K562 (cell line): ENCODE data around the gene BDH2. TPM values are rescaled to one million over a fixed set of nuclear protein-coding genes. Genes with fewer than 3 reads are reported as not detected.

ENCODE experiments used
- ATAC-seq: fragments of 200-7000 bp; cut with Tn5 transposase; 3 replicates; pipeline ENCODE4 v1.9.1; 2020; ENCODE audit warnings: moderate library complexity
- BruUV-seq: library from RNA; stranded (reverse); fragments of 400-500 nt; replicated peaks from 2 replicates; lab custom pipeline; 2021; lab: Mats Ljungman, UMichigan
- CTCF ChIA-PET: fragments of 300-600 bp; formaldehyde crosslinking; extraction: SDS; loops from one replicate; lab custom pipeline; 2021; ENCODE audit warnings: low intra/inter-chr PET ratio; lab: Yijun Ruan, JAX
- POLR2A ChIA-PET: fragments of 300-600, 350-650 bp; sonication (Branson Sonifier 250); formaldehyde crosslinking; extraction: SDS; loops from one replicate; lab custom pipeline; 2021; ENCODE audit warnings: antibody characterized with exemption, inconsistent platforms; lab: Yijun Ruan, JAX
- DNase-seq, 4 experiments: peaks; one replicate each; pipeline versions ENCODE4 v3.0.0 to v3.0.0-alpha.2; 2011 to 2018; ENCODE audit warnings: low spot score in 3 of 4, mixed read lengths in 3 of 4; ENCODE audit errors: extremely low read depth in 1 of 4
- FAIRE-seq: peaks from 2 replicates; lab custom pipeline; 2011; peaks lifted over from hg19 to GRCh38; lab: Jason Lieb, UNC
- H2AFZ ChIP-seq: 2 replicates; pipeline ENCODE4 v1.6.0; 2011; ENCODE audit warnings: low read depth, low read length, control low read depth, inconsistent platforms
- H3K27ac ChIP-seq: fragments of 200-600 bp; 3 replicates; pipeline ENCODE4 v1.8.0; 2011; ENCODE audit warnings: low read depth, mild to moderate bottlenecking, control low read depth, inconsistent platforms, low read length, moderate library complexity, mixed read lengths; ENCODE audit errors: extremely low read depth
- H3K27me3 ChIP-seq, 2 experiments: fragments of 300-600 bp in 1 of 2; 2 replicates in 1 of 2; 3 replicates in 1 of 2; pipeline versions ENCODE4 v1.6.0 to v1.8.0; 2011; ENCODE audit warnings: inconsistent platforms in 2 of 2, low read length in 2 of 2, mild to moderate bottlenecking in 1 of 2, mixed read lengths in 1 of 2, moderate library complexity in 1 of 2; ENCODE audit not compliant: control insufficient read depth in 2 of 2, insufficient read depth in 2 of 2
- H3K36me3 ChIP-seq: fragments of 300-600 bp; 3 replicates; pipeline ENCODE4 v1.8.0; 2011; ENCODE audit warnings: mild to moderate bottlenecking, low read length, inconsistent platforms; ENCODE audit not compliant: control insufficient read depth, insufficient read depth
- H3K4me1 ChIP-seq, 2 experiments: fragments of 200-600 bp in 1 of 2; replicated peaks in 1 of 2; 2 replicates in 1 of 2; 3 replicates in 1 of 2; pipeline versions ENCODE4 v1.5.1 to v1.8.0; 2011; ENCODE audit warnings: inconsistent platforms in 2 of 2, low read length in 2 of 2, mild to moderate bottlenecking in 1 of 2, mixed read lengths in 1 of 2, moderate library complexity in 1 of 2; ENCODE audit not compliant: control insufficient read depth in 2 of 2, insufficient read depth in 2 of 2
- H3K4me2 ChIP-seq: 2 replicates; pipeline ENCODE4 v1.6.1; 2011; ENCODE audit warnings: low read length, control low read depth, inconsistent platforms, mixed read lengths; ENCODE audit not compliant: insufficient read depth
- H3K4me3 ChIP-seq: fragments of 200-600 bp; sonication (generic), shearing (Covaris generic); 2 replicates; pipeline ENCODE4 v1.5.1; 2016; ENCODE audit warnings: control low read depth, inconsistent platforms
- H3K79me2 ChIP-seq: fragments of 200-600 bp; 3 replicates; pipeline ENCODE4 v1.8.0; 2011; ENCODE audit warnings: low read length, inconsistent platforms; ENCODE audit not compliant: control insufficient read depth, insufficient read depth
- H3K9ac ChIP-seq, 2 experiments: 2 replicates each; pipeline versions ENCODE4 v1.6.0 to v1.6.1; 2011; ENCODE audit warnings: low read depth in 2 of 2, low read length in 2 of 2, control low read depth in 1 of 2, inconsistent platforms in 1 of 2, mild to moderate bottlenecking in 1 of 2, mixed read lengths in 1 of 2; ENCODE audit not compliant: insufficient read depth in 1 of 2
- H3K9me1 ChIP-seq: one replicate; pipeline ENCODE4 v1.6.0; 2011; ENCODE audit warnings: inconsistent platforms, mild to moderate bottlenecking, low read length, moderate library complexity; ENCODE audit not compliant: control insufficient read depth, insufficient read depth
- H3K9me3 ChIP-seq: replicated peaks from 2 replicates; pipeline ENCODE4 v1.5.1; 2011; ENCODE audit warnings: low read depth, low read length, inconsistent platforms; ENCODE audit not compliant: control insufficient read depth, insufficient read depth
- H4K20me1 ChIP-seq: replicated peaks from 2 replicates; pipeline ENCODE4 v1.6.1; 2011; ENCODE audit warnings: low read length, inconsistent platforms, mixed read lengths; ENCODE audit not compliant: control insufficient read depth, insufficient read depth
- MEF2D ChIP-seq: conservative IDR thresholded peaks from 2 replicates; pipeline ENCODE4 v1.6.1; 2016; ENCODE audit warnings: low read depth, missing genetic modification characterization, missing compliant biosample characterization
- NFE2 ChIP-seq: IDR thresholded peaks from 2 replicates; pipeline ENCODE4 v1.6.1; 2014; ENCODE audit warnings: antibody characterized with exemption, low read depth
- U2AF2 ChIP-seq: fragments of 200-400 bp; formaldehyde crosslinking; optimal IDR thresholded peaks from 2 replicates; pipeline ENCODE3; 2017; ENCODE audit warnings: low read depth, mild to moderate bottlenecking, low read length
- ZNF668 ChIP-seq: fragments of 250-450 bp; sonication (Bioruptor Pico); IDR thresholded peaks from 2 replicates; pipeline ENCODE4 v1.8.0; 2022; ENCODE audit warnings: mild to moderate bottlenecking, inconsistent platforms
- WGBS: fragments of 100-300 bp; shearing (Covaris generic); methylation state at CpG from one replicate; pipeline ENCODE4 v1.1.6; 2016; ENCODE audit warnings: low coverage, mixed read lengths; ENCODE audit not compliant: insufficient coverage; ENCODE audit errors: missing lambda C conversion rate; 5-methylcytosine and 5-hydroxymethylcytosine counted together
- in situ Hi-C: fragments of 300-500 bp; cut with MboI; formaldehyde crosslinking; loops from 4 replicates; pipeline ENCODE4 v1.15.0; 2018; ENCODE audit warnings: inconsistent platforms, mixed read lengths
- intact Hi-C: fragments of 100-400 bp; cut with micrococcal nuclease; formaldehyde crosslinking; loops from 2 replicates; pipeline ENCODE4 v1.14.2; 2022
- polyA plus RNA-seq, 8 experiments: library from polyadenylated mRNA; depleted of rRNA in 4 of 8; stranded (reverse) in 5 of 8; unstranded in 3 of 8; fragments of >200 nt; fragmentation: Nextera tagmentation in 2 of 8; fragmentation: Illumina TruSeq in 1 of 8; extraction: Ambion mirVana in 2 of 8; extraction: Trizol in 1 of 8; gene quantifications; 2 replicates each; pipeline versions ENCODE4 v1.2.1 to v1.2.3, GENCODE V29; 2011 to 2014; ENCODE audit warnings: inconsistent platforms in 1 of 8, missing spikeins in 1 of 8
- total RNA-seq, 7 experiments: library from RNA; depleted of rRNA in 6 of 7; stranded (reverse); fragments of >200 nt in 6 of 7; fragmentation: Illumina TruSeq in 2 of 7; extraction: Trizol in 2 of 7; gene quantifications; 2 replicates each; pipeline versions ENCODE4 v1.2.1 to v1.2.3, GENCODE V29; 2011 to 2021; ENCODE audit warnings: low replicate concordance in 1 of 7
- TF ChIP-seq, protein P1 (sequence below): fragments of 250-450 bp; sonication (Bioruptor Pico); IDR thresholded peaks from 2 replicates; pipeline ENCODE4 v1.4.0; 2020; ENCODE audit warnings: mild to moderate bottlenecking, moderate library complexity
- TF ChIP-seq, protein P2 (sequence below), 2 experiments: fragments of 450-650 bp; IDR thresholded peaks; 2 replicates each; pipeline ENCODE4 v1.6.1; 2016; ENCODE audit warnings: mild to moderate bottlenecking in 2 of 2, borderline replicate concordance in 1 of 2, low read depth in 1 of 2, moderate library complexity in 1 of 2
- TF ChIP-seq, protein P3 (sequence below): fragments of 250-450 bp; sonication (Bioruptor Pico); IDR thresholded peaks from 2 replicates; pipeline ENCODE4 v1.4.0; 2020; ENCODE audit warnings: mild to moderate bottlenecking, moderate library complexity, borderline replicate concordance

Gene BDH2
- total and polyA plus RNA-seq, 9 of the 15 experiments (the other 6 are each of a cell fraction or from before 2014, with no cell fraction given): 4.9 to 17.9 (median 9.1) TPM

- Histone ChIP-seq H3K27ac (no peak overlapping the region), H3K27me3 (no peaks in the 10 kb centered on the region), H3K79me2 (no peaks in the 10 kb centered on the region), H3K9ac (no peak overlapping the region), H4K20me1 (no peaks in the 10 kb centered on the region), H3K4me2 (no peak overlapping the region), H3K9me1 (no peaks in the 10 kb centered on the region), H3K4me3 (no peak overlapping the region), H3K36me3 (no peaks in the 10 kb centered on the region), H2AFZ (peak overlapping the region; percentile 4; the same call in 1 of the 2 replicates), H3K4me1 (no peaks in the 10 kb centered on the region), H3K9me3 (no peaks in the 10 kb centered on the region)
- no peak for ATAC-seq
- CTCF ChIA-PET: interaction anchor here (1.3 kb wide), 1 partner anchor 667 kb away, joined by 3 read pairs; no protein-coding TSS in a partner anchor
- in situ Hi-C loops (no loop called here), intact Hi-C loops (loop anchor here (5.0 kb wide), 1 partner anchor 832 kb away; no protein-coding TSS in a partner anchor)
- WGBS: 20% methylated on average over 4 of the region's 5 CpGs
- no peak for DNase-seq
- POLR2A ChIA-PET: no interaction called here
- no peak for FAIRE-seq
- BruUV-seq: no TSS peak
- TF ChIP-seq MEF2D (tag) (no peak), NFE2 (no peak), U2AF2 (no peak), ZNF668 (CRISPR knock-in tag) (no peak)
- TF ChIP-seq, protein P1, sequence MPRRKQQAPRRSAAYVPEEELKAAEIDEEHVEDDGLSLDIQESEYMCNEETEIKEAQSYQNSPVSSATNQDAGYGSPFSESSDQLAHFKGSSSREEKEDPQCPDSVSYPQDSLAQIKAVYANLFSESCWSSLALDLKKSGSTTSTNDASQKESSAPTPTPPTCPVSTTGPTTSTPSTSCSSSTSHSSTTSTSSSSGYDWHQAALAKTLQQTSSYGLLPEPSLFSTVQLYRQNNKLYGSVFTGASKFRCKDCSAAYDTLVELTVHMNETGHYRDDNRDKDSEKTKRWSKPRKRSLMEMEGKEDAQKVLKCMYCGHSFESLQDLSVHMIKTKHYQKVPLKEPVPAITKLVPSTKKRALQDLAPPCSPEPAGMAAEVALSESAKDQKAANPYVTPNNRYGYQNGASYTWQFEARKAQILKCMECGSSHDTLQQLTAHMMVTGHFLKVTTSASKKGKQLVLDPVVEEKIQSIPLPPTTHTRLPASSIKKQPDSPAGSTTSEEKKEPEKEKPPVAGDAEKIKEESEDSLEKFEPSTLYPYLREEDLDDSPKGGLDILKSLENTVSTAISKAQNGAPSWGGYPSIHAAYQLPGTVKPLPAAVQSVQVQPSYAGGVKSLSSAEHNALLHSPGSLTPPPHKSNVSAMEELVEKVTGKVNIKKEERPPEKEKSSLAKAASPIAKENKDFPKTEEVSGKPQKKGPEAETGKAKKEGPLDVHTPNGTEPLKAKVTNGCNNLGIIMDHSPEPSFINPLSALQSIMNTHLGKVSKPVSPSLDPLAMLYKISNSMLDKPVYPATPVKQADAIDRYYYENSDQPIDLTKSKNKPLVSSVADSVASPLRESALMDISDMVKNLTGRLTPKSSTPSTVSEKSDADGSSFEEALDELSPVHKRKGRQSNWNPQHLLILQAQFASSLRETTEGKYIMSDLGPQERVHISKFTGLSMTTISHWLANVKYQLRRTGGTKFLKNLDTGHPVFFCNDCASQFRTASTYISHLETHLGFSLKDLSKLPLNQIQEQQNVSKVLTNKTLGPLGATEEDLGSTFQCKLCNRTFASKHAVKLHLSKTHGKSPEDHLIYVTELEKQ: no peak
- TF ChIP-seq, protein P2, sequence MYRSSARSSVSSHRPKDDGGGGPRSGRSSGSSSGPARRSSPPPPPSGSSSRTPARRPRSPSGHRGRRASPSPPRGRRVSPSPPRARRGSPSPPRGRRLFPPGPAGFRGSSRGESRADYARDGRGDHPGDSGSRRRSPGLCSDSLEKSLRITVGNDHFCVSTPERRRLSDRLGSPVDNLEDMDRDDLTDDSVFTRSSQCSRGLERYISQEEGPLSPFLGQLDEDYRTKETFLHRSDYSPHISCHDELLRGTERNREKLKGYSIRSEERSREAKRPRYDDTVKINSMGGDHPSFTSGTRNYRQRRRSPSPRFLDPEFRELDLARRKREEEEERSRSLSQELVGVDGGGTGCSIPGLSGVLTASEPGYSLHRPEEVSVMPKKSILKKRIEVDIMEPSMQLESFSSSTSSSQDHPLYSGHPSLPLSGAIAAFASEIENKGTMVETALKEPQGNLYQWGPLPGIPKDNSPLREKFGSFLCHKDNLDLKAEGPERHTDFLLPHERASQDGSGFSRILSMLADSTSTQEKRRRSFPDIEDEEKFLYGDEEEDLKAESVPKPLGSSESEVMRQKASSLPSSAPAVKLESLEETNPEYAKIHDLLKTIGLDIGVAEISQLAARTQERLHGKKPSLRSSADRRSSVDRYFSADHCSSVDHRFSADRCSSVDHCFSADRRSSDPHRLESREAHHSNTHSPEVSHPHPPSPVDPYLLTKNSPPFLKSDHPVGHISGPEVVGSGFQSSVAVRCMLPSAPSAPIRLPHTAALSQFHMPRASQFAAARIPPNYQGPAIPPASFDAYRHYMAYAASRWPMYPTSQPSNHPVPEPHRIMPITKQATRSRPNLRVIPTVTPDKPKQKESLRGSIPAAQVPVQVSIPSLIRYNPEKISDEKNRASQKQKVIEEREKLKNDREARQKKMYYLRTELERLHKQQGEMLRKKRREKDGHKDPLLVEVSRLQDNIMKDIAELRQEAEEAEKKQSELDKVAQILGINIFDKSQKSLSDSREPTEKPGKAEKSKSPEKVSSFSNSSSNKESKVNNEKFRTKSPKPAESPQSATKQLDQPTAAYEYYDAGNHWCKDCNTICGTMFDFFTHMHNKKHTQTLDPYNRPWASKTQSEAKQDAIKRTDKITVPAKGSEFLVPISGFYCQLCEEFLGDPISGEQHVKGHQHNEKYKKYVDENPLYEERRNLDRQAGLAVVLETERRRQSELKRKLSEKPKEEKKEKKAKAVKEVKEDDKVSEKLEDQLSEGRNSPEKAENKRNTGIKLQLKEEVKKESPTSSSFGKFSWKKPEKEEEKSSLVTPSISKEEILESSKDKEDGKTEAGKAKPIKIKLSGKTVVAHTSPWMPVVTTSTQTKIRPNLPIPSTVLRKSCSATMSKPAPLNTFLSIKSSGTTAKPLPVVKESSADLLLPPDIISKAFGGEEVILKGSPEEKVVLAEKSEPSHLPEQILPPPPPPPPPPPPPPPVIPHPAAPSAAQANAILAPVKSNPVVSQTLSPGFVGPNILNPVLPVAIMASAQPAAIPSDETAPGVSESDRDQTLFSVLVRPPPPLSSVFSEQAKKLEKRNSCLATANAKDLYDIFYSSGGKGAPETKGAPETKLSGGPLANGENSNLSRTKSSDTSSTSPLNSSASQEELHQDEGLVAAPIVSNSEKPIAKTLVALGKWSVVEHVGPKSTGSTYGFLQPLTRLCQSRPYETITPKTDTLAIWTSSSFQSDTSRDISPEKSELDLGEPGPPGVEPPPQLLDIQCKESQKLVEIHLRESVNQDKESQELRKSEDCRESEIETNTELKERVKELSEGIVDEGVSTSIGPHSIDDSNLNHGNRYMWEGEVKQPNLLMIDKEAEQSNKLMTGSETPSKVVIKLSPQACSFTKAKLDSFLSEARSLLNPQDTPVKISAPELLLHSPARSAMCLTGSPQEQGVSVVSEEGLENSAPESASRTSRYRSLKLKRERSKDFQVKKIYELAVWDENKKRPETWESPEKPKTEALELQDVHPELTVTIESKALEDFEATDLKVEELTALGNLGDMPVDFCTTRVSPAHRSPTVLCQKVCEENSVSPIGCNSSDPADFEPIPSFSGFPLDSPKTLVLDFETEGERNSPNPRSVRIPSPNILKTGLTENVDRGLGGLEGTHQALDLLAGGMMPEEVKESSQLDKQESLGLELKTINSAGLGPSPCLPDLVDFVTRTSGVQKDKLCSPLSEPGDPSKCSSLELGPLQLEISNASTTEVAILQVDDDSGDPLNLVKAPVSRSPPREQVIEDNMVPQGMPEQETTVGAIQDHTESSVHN (IDR thresholded peaks at IDR 0.05; ENCODE audit: borderline replicate concordance in 1 of 2, low read depth in 1 of 2): no peak
- TF ChIP-seq, protein P3, sequence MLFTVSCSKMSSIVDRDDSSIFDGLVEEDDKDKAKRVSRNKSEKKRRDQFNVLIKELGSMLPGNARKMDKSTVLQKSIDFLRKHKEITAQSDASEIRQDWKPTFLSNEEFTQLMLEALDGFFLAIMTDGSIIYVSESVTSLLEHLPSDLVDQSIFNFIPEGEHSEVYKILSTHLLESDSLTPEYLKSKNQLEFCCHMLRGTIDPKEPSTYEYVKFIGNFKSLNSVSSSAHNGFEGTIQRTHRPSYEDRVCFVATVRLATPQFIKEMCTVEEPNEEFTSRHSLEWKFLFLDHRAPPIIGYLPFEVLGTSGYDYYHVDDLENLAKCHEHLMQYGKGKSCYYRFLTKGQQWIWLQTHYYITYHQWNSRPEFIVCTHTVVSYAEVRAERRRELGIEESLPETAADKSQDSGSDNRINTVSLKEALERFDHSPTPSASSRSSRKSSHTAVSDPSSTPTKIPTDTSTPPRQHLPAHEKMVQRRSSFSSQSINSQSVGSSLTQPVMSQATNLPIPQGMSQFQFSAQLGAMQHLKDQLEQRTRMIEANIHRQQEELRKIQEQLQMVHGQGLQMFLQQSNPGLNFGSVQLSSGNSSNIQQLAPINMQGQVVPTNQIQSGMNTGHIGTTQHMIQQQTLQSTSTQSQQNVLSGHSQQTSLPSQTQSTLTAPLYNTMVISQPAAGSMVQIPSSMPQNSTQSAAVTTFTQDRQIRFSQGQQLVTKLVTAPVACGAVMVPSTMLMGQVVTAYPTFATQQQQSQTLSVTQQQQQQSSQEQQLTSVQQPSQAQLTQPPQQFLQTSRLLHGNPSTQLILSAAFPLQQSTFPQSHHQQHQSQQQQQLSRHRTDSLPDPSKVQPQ (CRISPR knock-in tag): no peak
Measured at GRCh38 chr4:103100691-103101090, 1.1 kb upstream of the BDH2 start.
